Esophagus squamous epithelium (tissue), 5 donors: Measurements from ENCODE around the gene THG1L. TPM values are rescaled to one million over a fixed set of nuclear protein-coding genes. Genes with fewer than 3 reads are reported as not detected.

Source experiments
- DNase-seq: peaks from one replicate; lab custom pipeline; 2025; lab: John Stamatoyannopoulos, UW
- H3K27ac ChIP-seq, 4 donors: fragments of 200-600 bp; sonication (generic); one replicate each; pipeline ENCODE4 v1.5.1; 2016 to 2019; ENCODE audit warnings: mild to moderate bottlenecking in 1 of 4
- H3K27me3 ChIP-seq, 4 donors: fragments of 200-600 bp; sonication (generic); 1 replicate in 3 of 4; 2 replicates in 1 of 4; pipeline versions ENCODE4 v1.5.1 to v1.6.0; 2017 to 2021; ENCODE audit warnings: antibody characterized with exemption in 1 of 4
- H3K36me3 ChIP-seq, 3 donors: fragments of 200-600 bp; sonication (generic); one replicate each; pipeline ENCODE4 v1.5.1; 2016 to 2019
- H3K4me1 ChIP-seq, 3 donors: fragments of 200-600 bp; sonication (generic); one replicate each; pipeline ENCODE4 v1.5.1; 2017 to 2019
- H3K4me3 ChIP-seq, 4 donors: fragments of 200-600 bp; sonication (generic); 1 replicate in 3 of 4; 2 replicates in 1 of 4; pipeline ENCODE4 v1.5.1; 2016 to 2019; ENCODE audit warnings: mild to moderate bottlenecking in 2 of 4, moderate library complexity in 1 of 4
- H3K9me3 ChIP-seq, 3 donors: fragments of 200-600 bp; sonication (generic); one replicate each; pipeline ENCODE4 v1.5.1; 2016 to 2019
- CTCF ChIP-seq, 6 experiments: fragments of 450-650 bp in 4 of 6; fragments of 200-600 bp in 2 of 6; sonication (generic) in 2 of 6; IDR thresholded peaks; one replicate each; pipeline ENCODE4 v1.5.1; 2016 to 2019; ENCODE audit warnings: antibody characterized with exemption in 6 of 6, mild to moderate bottlenecking in 4 of 6, moderate library complexity in 4 of 6
- POLR2A ChIP-seq, 4 donors: fragments of 450-650 bp; IDR thresholded peaks; one replicate each; pipeline ENCODE4 v1.6.1; 2017; ENCODE audit warnings: antibody characterized with exemption in 4 of 4, mild to moderate bottlenecking in 4 of 4, moderate library complexity in 3 of 4
- WGBS, 2 donors: methylation state at CpG; one replicate each; pipeline ENCODE4 v1.1.5; 2018; 5-methylcytosine and 5-hydroxymethylcytosine counted together
- intact Hi-C: fragments of 100-400 bp; cut with DNase I; formaldehyde crosslinking; loops from one replicate; pipeline ENCODE4 v1.15.0; 2022
- total RNA-seq, 4 donors: library from RNA; depleted of rRNA; stranded (reverse); fragments of >200 nt; gene quantifications; one replicate each; pipeline ENCODE4 v1.1.0, GENCODE V29; 2016
- donor health status: DM: yes; HTN: yes; CAD: no.

Gene THG1L
- total RNA-seq, 4 donors from 2014 or later, result 5.7 to 21.0 (median 11.8) TPM

GRCh38 chr5:157745041-157745456 is 13.8 kb downstream of the THG1L start:
- WGBS, 2 donors, result 69 to 73% methylated on average over 4 of the region's 4 CpGs
- DNase-seq, result no peak
- Histone ChIP-seq H3K27me3 (no peaks in the 10 kb centered on the region), H3K9me3 (no peaks in the 10 kb centered on the region), H3K36me3 (peaks cover 0 to 4% (median 0%) of the 10 kb centered on the region in 3 donors), H3K4me1 (peaks cover 0 to 22% (median 9%) of the 10 kb centered on the region in 3 donors), H3K27ac (peak overlapping the region in 3 of 4 donors; percentile 70 to 86 (median 76)), H3K4me3 (peak overlapping the region in 3 of 4 donors; percentile 60 to 88 (median 84))
- TF ChIP-seq POLR2A (IDR thresholded peaks at IDR 0.05) (no peak), CTCF (IDR thresholded peaks at IDR 0.05) (no peak)
- intact Hi-C loops, result no loop called here

- TF ChIP-seq POLR2A (IDR thresholded peaks at IDR 0.05), result no peak
- TF ChIP-seq CTCF (IDR thresholded peaks at IDR 0.05), result no peak
- H3K27ac ChIP-seq, result no peak overlapping the region
- H3K4me3 ChIP-seq, result no peak overlapping the region
- intact Hi-C loops, result no loop called here
- H3K9me3 ChIP-seq, result no peaks in the 10 kb centered on the region
- H3K27me3 ChIP-seq, result no peaks in the 10 kb centered on the region
- H3K36me3 ChIP-seq, result peaks cover 0 to 12% (median 0%) of the 10 kb centered on the region in 3 donors
- peaks cover 0 to 22% (median 9%) of the 10 kb centered on the region in 3 donors for H3K4me1 ChIP-seq
- no peak for DNase-seq
- 88 to 90% methylated on average over 6 of the region's 6 CpGs for WGBS, 2 donors
Measured at GRCh38 chr5:157747173-157747740, 16.0 kb downstream of the THG1L start.

- peaks cover 0 to 20% (median 0%) of the 10 kb centered on the region in 3 donors for H3K36me3 ChIP-seq
- intact Hi-C loops, result no loop called here
- no peak for TF ChIP-seq POLR2A (IDR thresholded peaks at IDR 0.05)
- TF ChIP-seq CTCF (IDR thresholded peaks at IDR 0.05), result no peak
- H3K27ac ChIP-seq, result no peak overlapping the region
- H3K4me3 ChIP-seq, result no peak overlapping the region
- peaks cover 0 to 18% (median 8%) of the 10 kb centered on the region in 3 donors for H3K4me1 ChIP-seq
- H3K27me3 ChIP-seq, result no peaks in the 10 kb centered on the region
- DNase-seq, result no peak
- 78 to 92% methylated on average over 8 of the region's 8 CpGs for WGBS, 2 donors
- no peaks in the 10 kb centered on the region for H3K9me3 ChIP-seq
Measured at GRCh38 chr5:157747766-157748700, 16.8 kb downstream of the THG1L start.

- no peak for DNase-seq
- H3K36me3 ChIP-seq, result peaks cover 0 to 29% (median 0%) of the 10 kb centered on the region in 3 donors
- H3K27me3 ChIP-seq, result no peaks in the 10 kb centered on the region
- TF ChIP-seq CTCF (IDR thresholded peaks at IDR 0.05), result no peak
- TF ChIP-seq POLR2A (IDR thresholded peaks at IDR 0.05), result no peak
- H3K4me1 ChIP-seq, result peaks cover 0 to 15% (median 6%) of the 10 kb centered on the region in 3 donors
- H3K9me3 ChIP-seq, result no peaks in the 10 kb centered on the region
- no peak overlapping the region for H3K4me3 ChIP-seq
- intact Hi-C loops, result no loop called here
- no peak overlapping the region for H3K27ac ChIP-seq
- 53 to 76% methylated on average over 4 of the region's 4 CpGs for WGBS, 2 donors
Measured at GRCh38 chr5:157748760-157749461, 17.7 kb downstream of the THG1L start.
